H1 (cell line): ENCODE data around the gene AKT1. TPM values are rescaled to one million over a fixed set of nuclear protein-coding genes. Genes with fewer than 3 reads are reported as not detected.

Experiments
- CTCF ChIA-PET: fragments of 300-600 bp; sonication (Branson Sonifier 250); formaldehyde crosslinking; loops from one replicate; lab custom pipeline; 2021; ENCODE audit not compliant: partially characterized antibody; lab: Charles Lee
- POLR2A ChIA-PET: fragments of 300-600 bp; sonication (Branson Sonifier 250); formaldehyde crosslinking; loops from one replicate; lab custom pipeline; 2021; ENCODE audit warnings: inconsistent platforms; ENCODE audit not compliant: partially characterized antibody; lab: Charles Lee
- DNase-seq, 2 experiments: peaks; one replicate each; pipeline versions ENCODE4 v3.0.0 to v3.0.0-alpha.2; 2010 to 2022; ENCODE audit warnings: low spot score in 2 of 2, low read depth in 1 of 2, mixed read lengths in 1 of 2
- FAIRE-seq: peaks from 2 replicates; lab custom pipeline; 2011; peaks lifted over from hg19 to GRCh38; lab: Jason Lieb, UNC
- H2AFZ ChIP-seq: 2 replicates; pipeline ENCODE4 v1.8.1; 2012; ENCODE audit warnings: low read length, inconsistent platforms
- H2AK5ac ChIP-seq: 2 replicates; pipeline ENCODE4 v1.6.1; 2013; ENCODE audit warnings: low read depth, low read length
- H2BK120ac ChIP-seq: replicated peaks from 2 replicates; pipeline ENCODE3; 2013; ENCODE audit warnings: low read depth, low read length, inconsistent platforms
- H2BK12ac ChIP-seq: 2 replicates; pipeline ENCODE4 v1.6.1; 2013; ENCODE audit warnings: low read depth, low read length
- H2BK15ac ChIP-seq: 2 replicates; pipeline ENCODE4 v1.6.1; 2013; ENCODE audit warnings: low read length
- H2BK20ac ChIP-seq: 2 replicates; pipeline ENCODE4 v1.6.1; 2013; ENCODE audit warnings: low read length
- H2BK5ac ChIP-seq: 2 replicates; pipeline ENCODE4 v1.6.1; 2013; ENCODE audit warnings: low read depth, low read length
- H3K14ac ChIP-seq: 2 replicates; pipeline ENCODE4 v1.6.1; 2013; ENCODE audit warnings: inconsistent platforms; ENCODE audit not compliant: insufficient read length
- H3K18ac ChIP-seq: 2 replicates; pipeline ENCODE4 v1.6.1; 2013; ENCODE audit warnings: low read length; ENCODE audit errors: extremely low read depth
- H3K23ac ChIP-seq: 2 replicates; pipeline ENCODE4 v1.6.1; 2013; ENCODE audit warnings: inconsistent platforms; ENCODE audit not compliant: insufficient read length
- H3K23me2 ChIP-seq: 2 replicates; pipeline ENCODE4 v1.6.1; 2013; ENCODE audit warnings: low read depth, low read length
- H3K27ac ChIP-seq: 2 replicates; pipeline ENCODE4 v1.6.1; 2011; ENCODE audit warnings: low read depth, low read length, inconsistent platforms
- H3K27me3 ChIP-seq, 4 experiments: replicated peaks in 1 of 4; 1 replicate in 1 of 4; 2 replicates in 3 of 4; pipeline versions ENCODE4 v1.6.1 to v1.8.1; 2011 to 2013; ENCODE audit warnings: low read length in 3 of 4, mild to moderate bottlenecking in 3 of 4, inconsistent platforms in 2 of 4, mixed read lengths in 2 of 4, moderate library complexity in 1 of 4; ENCODE audit not compliant: control insufficient read depth in 3 of 4, insufficient read depth in 3 of 4; ENCODE audit errors: extremely low read depth in 1 of 4
- H3K36me3 ChIP-seq, 4 experiments: 2 replicates each; pipeline versions ENCODE4 v1.6.1 to v1.8.1; 2011 to 2013; ENCODE audit warnings: mild to moderate bottlenecking in 4 of 4, low read length in 3 of 4, moderate library complexity in 2 of 4, control low read depth in 1 of 4, inconsistent platforms in 1 of 4; ENCODE audit not compliant: insufficient read depth in 4 of 4, control insufficient read depth in 2 of 4
- H3K4ac ChIP-seq: replicated peaks from 2 replicates; pipeline ENCODE3; 2013; ENCODE audit warnings: low read length, low read depth, mixed read lengths, inconsistent platforms; ENCODE audit not compliant: insufficient read length
- H3K4me1 ChIP-seq, 4 experiments: replicated peaks in 1 of 4; 1 replicate in 1 of 4; 2 replicates in 3 of 4; pipeline versions ENCODE4 v1.6.1 to v1.8.1; 2011 to 2013; ENCODE audit warnings: low read length in 3 of 4, inconsistent platforms in 2 of 4, mixed read lengths in 1 of 4; ENCODE audit not compliant: insufficient read depth in 4 of 4, control insufficient read depth in 3 of 4
- H3K4me2 ChIP-seq, 2 experiments: 2 replicates each; pipeline versions ENCODE4 v1.6.1 to v1.8.1; 2011 to 2013; ENCODE audit warnings: low read depth in 2 of 2, low read length in 2 of 2, control low read depth in 1 of 2, inconsistent platforms in 1 of 2, mild to moderate bottlenecking in 1 of 2; ENCODE audit not compliant: insufficient read depth in 1 of 2
- H3K4me3 ChIP-seq, 4 experiments: fragments of 200-600, 300-600 bp in 1 of 4; sonication (generic), shearing (Covaris generic), sonication (Bioruptor Twin) in 1 of 4; 2 replicates each; pipeline versions ENCODE4 v1.5.1 to v1.8.1; 2011 to 2016; ENCODE audit warnings: low read length in 4 of 4, low read depth in 3 of 4, control low read depth in 2 of 4, inconsistent platforms in 2 of 4, mild to moderate bottlenecking in 2 of 4, mixed read lengths in 1 of 4, moderate library complexity in 1 of 4; ENCODE audit not compliant: insufficient read depth in 2 of 4; ENCODE audit errors: extremely low read depth in 1 of 4
- H3K56ac ChIP-seq: replicated peaks from 2 replicates; pipeline ENCODE3; 2013; ENCODE audit warnings: low read depth, mild to moderate bottlenecking, mixed read lengths, low read length, inconsistent platforms; ENCODE audit not compliant: insufficient read length
- H3K79me1 ChIP-seq: 2 replicates; pipeline ENCODE4 v1.6.1; 2013; ENCODE audit warnings: low read depth, low read length, control low read depth
- H3K79me2 ChIP-seq, 2 experiments: 2 replicates each; pipeline versions ENCODE4 v1.6.1 to v1.8.1; 2012 to 2013; ENCODE audit warnings: low read length in 2 of 2, mild to moderate bottlenecking in 2 of 2, inconsistent platforms in 1 of 2; ENCODE audit not compliant: insufficient read depth in 2 of 2, control insufficient read depth in 1 of 2
- H3K9ac ChIP-seq, 4 experiments: replicated peaks in 1 of 4; 1 replicate in 1 of 4; 2 replicates in 3 of 4; pipeline versions ENCODE4 v1.6.1 to v1.8.1; 2011 to 2013; ENCODE audit warnings: low read depth in 3 of 4, low read length in 3 of 4, control low read depth in 2 of 4, mild to moderate bottlenecking in 2 of 4, moderate library complexity in 2 of 4, inconsistent platforms in 1 of 4; ENCODE audit errors: extremely low read depth in 1 of 4
- H3K9me3 ChIP-seq, 2 experiments: 2 replicates each; pipeline versions ENCODE4 v1.6.1 to v1.8.1; 2012 to 2013; ENCODE audit warnings: mild to moderate bottlenecking in 2 of 2, moderate library complexity in 2 of 2, control low read depth in 1 of 2, inconsistent platforms in 1 of 2, low read depth in 1 of 2, low read length in 1 of 2, mixed read lengths in 1 of 2; ENCODE audit not compliant: insufficient read depth in 2 of 2
- H4K20me1 ChIP-seq, 2 experiments: replicated peaks in 1 of 2; 2 replicates each; pipeline versions ENCODE3 to v1.8.1; 2011 to 2013; ENCODE audit warnings: inconsistent platforms in 2 of 2, low read length in 2 of 2, mild to moderate bottlenecking in 1 of 2; ENCODE audit not compliant: insufficient read depth in 2 of 2, control insufficient read depth in 1 of 2
- H4K5ac ChIP-seq: 2 replicates; pipeline ENCODE4 v1.6.1; 2013; ENCODE audit warnings: low read length, low read depth, mixed read lengths, inconsistent platforms; ENCODE audit not compliant: insufficient read length
- H4K8ac ChIP-seq: 2 replicates; pipeline ENCODE4 v1.8.0; 2013; ENCODE audit warnings: mild to moderate bottlenecking, moderate library complexity, low read length, inconsistent platforms; ENCODE audit not compliant: insufficient read depth; ENCODE audit errors: extremely low read depth
- H4K91ac ChIP-seq: replicated peaks from 2 replicates; pipeline ENCODE3; 2013; ENCODE audit warnings: low read length, mixed read lengths, inconsistent platforms; ENCODE audit not compliant: insufficient read length
- RFX5 ChIP-seq: IDR thresholded peaks from 2 replicates; pipeline ENCODE4 v1.6.1; 2011; ENCODE audit warnings: low read depth, low read length, improper control_type of control experiment, borderline replicate concordance
- SP4 ChIP-seq: IDR thresholded peaks from 2 replicates; pipeline ENCODE4 v1.6.1; 2012; ENCODE audit warnings: low read length, inconsistent platforms
- WGBS, 2 experiments: shearing (Covaris generic) in 1 of 2; methylation state at CpG; one replicate each; pipeline versions ENCODE4 v1.1.6 to v1.1.7; 2013 to 2015; ENCODE audit warnings: low lambda C conversion rate in 2 of 2, mixed read lengths in 2 of 2, inconsistent platforms in 1 of 2, low coverage in 1 of 2, missing lambda C conversion rate in 1 of 2; ENCODE audit not compliant: insufficient replicate concordance in 2 of 2, insufficient coverage in 1 of 2, insufficient read length in 1 of 2; ENCODE audit errors: extremely low coverage in 1 of 2, missing lambda C conversion rate in 1 of 2; 5-methylcytosine and 5-hydroxymethylcytosine counted together
- polyA plus RNA-seq, 7 experiments: library from polyadenylated mRNA; depleted of rRNA in 3 of 7; stranded (reverse) in 5 of 7; unstranded in 2 of 7; fragments of >200 nt in 5 of 7; fragments of 200-250 nt in 2 of 7; gene quantifications; 1 replicate in 5 of 7; 2 replicates in 1 of 7; 4 replicates in 1 of 7; pipeline versions ENCODE4 v1.2.1 to v1.2.3, GENCODE V29; 2011 to 2013; ENCODE audit warnings: missing spikeins in 2 of 7, mixed read lengths in 2 of 7
- total RNA-seq: library from RNA; stranded (reverse); fragmentation: NEBNext Ultra II Directional; extraction: Animal tissue kit (Norgen Biotek cat#: 25700); gene quantifications from 2 replicates; pipeline ENCODE4 v1.2.1, GENCODE V29; 2021

The AKT1 gene
- total and polyA plus RNA-seq, 2 of the 8 experiments (the other 6 are each of a cell fraction or from before 2014, with no cell fraction given): 68.1 to 71.5 TPM

- Histone ChIP-seq H3K23ac (no peak overlapping the region), H3K9ac (no peak overlapping the region), H4K8ac (peak overlapping the region; percentile 51), H3K27me3 (no peaks in the 10 kb centered on the region), H3K4ac (no peak overlapping the region), H2BK15ac (no peak overlapping the region), H3K4me3 (no peak overlapping the region), H2AK5ac (no peak overlapping the region), H3K79me2 (no peaks in the 10 kb centered on the region), H3K18ac (no peak overlapping the region), H3K27ac (no peak overlapping the region), H2AFZ (no peak overlapping the region), H2BK20ac (no peak overlapping the region), H3K79me1 (no peaks in the 10 kb centered on the region; the same call in 1 of the 2 replicates), H2BK12ac (no peak overlapping the region), H3K23me2 (no peaks in the 10 kb centered on the region), H3K14ac (no peak overlapping the region), H4K91ac (no peak overlapping the region), H3K36me3 (peaks cover 0 to 3% (median 0%) of the 10 kb centered on the region in 4 experiments; a peak in 1 of 8 replicates), H2BK5ac (no peak overlapping the region), H3K56ac (no peak overlapping the region), H3K9me3 (no peaks in the 10 kb centered on the region; a peak in 1 of 4 replicates), H2BK120ac (no peak overlapping the region), H4K5ac (no peak overlapping the region), H4K20me1 (peaks cover 11 to 18% of the 10 kb centered on the region in 2 experiments), H3K4me1 (no peaks in the 10 kb centered on the region), H3K4me2 (no peak overlapping the region)
- DNase-seq (no peak), FAIRE-seq (no peak)
- ChIA-PET CTCF (interaction anchor here (0.6 to 4.9 kb wide), 10 partner anchors 9 to 160 kb away, joined by 3 to 35 read pairs (median 6); no protein-coding TSS in a partner anchor), POLR2A (interaction anchor here (1.2 to 1.6 kb wide), 3 partner anchors 11 to 116 kb away, joined by 3 to 5 read pairs (median 4); no protein-coding TSS in a partner anchor)
- WGBS, 2 experiments: 96% methylated on average over 30 of the region's 32 CpGs; no CpG with 5 or more reads in 1 of the 2 experiments
- TF ChIP-seq SP4: no peak
- TF ChIP-seq RFX5: no peak
Observed at GRCh38 chr14:104779776-104780512, 15.6 kb downstream of the AKT1 start.
